Stimulated activated CD8-positive, alpha-beta memory T cell treated with anti-CD3 and anti-CD28 coated beads, Interleukin-7, amount 100 ng/mL, for 4 hours (primary cell): ENCODE measurements around the gene DCP1A.
"Not testable (repeated sequence)": the region's sequence is repeated elsewhere in the genome, so short reads cannot be mapped to it uniquely, and the experiment has no call there.

Experiments used
- DNase-seq, 2 donors: peaks; one replicate each; pipeline ENCODE4 v3.0.0-alpha.2; 2020; ENCODE audit warnings: low read depth in 2 of 2

Gene DCP1A

DNA sequence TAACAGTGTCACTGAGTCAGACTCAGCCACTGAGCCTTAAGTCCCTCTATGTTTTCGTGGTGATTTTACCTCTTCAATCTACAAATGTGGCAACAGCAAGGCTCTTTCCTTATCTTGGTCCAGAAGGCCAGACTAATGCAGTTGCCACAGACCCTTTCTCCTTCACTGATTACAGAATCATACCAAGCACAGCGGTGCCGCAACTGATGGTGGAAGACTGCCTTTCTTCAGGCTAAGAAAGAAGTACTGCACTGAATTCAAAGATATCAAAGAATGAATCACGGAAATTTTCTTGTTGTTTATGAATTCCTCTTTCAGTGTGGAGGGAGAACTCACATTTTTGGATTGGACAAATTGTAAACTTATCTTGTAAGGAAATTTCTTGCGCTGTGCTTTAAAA lies 18.6 kb downstream of the DCP1A start:
- DNase-seq = no peak

- not testable (repeated sequence) for DNase-seq
Observed at GRCh38 chr3:53327986-53328385, 19.4 kb downstream of the DCP1A start.

GRCh38 chr3:53324105-53324504 lies 23.2 kb downstream of the DCP1A start:
- no peak for DNase-seq

DNA sequence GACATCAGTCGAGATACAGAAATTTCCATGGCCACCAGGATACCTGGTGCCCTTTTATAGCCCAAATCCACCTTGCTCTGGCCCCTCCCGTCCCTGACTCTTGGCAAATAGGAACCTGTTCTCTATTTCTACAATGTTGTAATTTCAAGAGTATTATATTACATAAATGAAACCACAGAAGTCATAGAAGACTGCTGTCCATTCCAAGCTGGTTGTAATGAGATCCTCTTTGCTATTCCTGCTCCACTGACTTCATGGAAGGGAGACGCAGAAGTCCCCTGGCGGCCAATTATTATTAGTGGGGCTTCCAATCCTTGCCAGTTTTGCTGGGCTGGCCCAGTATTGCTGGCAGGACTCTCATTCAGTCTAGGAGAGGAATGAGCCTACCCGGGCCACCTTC lies 26.6 kb downstream of the DCP1A start:
- no peak for DNase-seq

DNA sequence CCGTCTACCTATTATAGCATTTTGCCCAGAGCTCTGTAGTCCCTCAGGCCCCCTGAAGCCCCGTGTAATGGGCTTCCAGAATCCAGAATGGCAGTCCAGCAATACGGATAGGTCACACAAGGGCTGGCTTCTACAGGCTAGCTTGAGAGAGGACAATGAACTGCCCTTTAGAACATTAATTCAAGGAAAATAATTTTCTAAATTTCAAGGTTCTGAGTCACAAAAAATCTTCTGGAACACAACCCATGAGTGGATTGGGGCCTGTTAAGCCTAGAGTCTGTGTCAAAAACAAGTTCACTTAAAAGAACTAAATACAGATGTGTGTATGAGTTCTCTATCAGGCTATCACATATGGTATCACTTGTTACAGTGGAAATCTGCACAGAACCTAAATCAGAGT lies 28.8 kb downstream of the DCP1A start:
- DNase-seq = no peak

DNA sequence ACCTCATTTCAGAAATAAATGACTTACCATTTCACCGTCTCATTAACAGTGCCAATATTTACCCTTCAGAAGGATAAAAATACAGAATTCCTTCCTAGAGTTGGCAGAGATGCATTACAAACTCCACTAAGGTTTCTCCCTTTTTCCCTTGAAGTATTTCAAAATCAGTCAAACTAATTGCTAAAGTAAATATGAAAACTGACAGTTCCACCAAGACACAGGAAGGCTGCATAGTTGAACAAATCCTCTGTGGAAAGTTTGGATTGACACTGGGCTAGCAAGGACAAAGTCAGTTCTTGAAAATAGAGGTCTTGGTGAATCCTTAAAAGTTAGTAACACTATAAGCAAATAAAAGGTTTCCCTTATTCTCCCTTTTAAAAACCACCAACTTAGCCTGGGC lies 34.5 kb downstream of the DCP1A start:
- no peak for DNase-seq

GRCh38 chr3:53311882-53312281 lies 35.5 kb downstream of the DCP1A start:
- no peak for DNase-seq

DNA sequence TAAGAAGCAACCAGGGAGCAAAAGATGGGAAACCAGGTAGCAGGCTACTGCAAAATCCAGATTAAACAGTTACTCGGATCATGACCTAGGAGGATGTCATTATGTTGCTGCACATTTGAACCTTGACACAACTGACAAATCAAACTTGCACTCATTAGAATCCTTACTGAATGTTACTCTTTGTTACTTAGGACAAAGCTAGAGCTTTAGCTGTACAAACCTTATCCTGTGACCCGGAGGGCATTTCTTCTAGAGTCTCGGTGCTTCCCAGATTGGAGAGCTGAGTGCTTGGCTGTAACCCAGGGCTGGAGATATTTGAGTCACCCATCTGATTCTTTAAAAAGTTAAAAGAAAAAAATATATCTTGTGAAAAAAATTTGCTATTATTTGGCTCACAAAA lies 43.4 kb downstream of the DCP1A start:
- DNase-seq = no peak

DNA sequence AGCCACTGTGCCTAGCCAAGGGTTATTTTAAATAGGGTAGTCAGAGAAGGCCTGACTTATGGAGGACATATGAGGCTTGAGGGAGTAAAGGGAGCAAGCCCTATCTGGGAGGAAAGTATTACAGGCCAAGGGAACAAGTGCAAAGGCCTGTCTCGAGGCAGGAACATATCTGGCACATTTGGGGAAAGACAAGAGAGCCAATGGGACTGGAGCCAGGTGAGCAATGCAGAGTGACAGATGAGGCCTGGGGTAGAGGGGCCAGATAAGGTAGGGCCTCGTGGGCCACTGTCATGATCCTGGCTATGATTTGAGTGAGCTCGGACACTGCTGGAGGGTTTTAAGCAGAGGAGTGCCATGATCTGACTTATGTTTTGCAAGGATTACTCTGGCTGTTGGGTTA lies 43.8 kb downstream of the DCP1A start:
- no peak for DNase-seq

- no peak for DNase-seq
Observed at GRCh38 chr3:53300826-53301225, 46.5 kb downstream of the DCP1A start.

GRCh38 chr3:53299611-53300023 lies 47.7 kb downstream of the DCP1A start:
- DNase-seq = not testable (repeated sequence)

DNA sequence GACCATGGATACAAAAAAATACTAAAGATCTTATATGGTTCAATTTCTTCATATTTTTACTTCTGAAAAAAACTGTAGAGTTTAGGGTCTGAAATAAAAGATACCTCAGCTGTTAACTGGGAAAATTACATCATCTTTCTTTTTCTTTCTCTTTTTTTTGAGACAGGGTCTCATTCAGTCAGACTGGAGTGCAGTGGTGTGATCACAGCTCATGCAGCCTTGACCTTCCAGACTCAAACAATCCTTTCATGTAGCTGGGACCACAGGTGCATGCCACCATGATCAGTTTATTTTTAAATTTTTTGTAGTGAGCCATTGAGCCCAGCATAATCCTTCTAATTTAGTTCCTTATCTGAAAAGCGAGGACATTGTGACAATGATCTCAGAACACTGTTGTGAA lies 51.9 kb downstream of the DCP1A start:
- no peak for DNase-seq

DNA sequence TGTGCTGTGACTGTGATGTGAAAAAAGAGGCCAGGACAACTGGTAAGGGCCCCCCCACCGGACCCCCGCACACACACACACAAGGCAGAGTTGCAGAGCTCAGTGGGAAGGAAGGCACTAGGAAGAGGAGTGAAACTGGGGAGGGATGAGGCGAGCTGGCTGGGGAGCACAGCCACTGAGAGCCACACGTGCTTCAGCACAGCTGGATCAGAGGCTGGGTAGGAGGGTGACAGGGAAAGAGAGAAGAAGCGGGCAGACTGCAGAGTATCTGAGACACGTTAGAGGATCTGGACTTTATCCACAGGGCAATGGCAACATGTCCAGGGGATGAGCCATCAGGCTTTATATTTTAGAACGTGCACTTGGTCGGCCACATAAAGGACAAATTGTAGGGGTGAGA lies 53.5 kb downstream of the DCP1A start:
- no peak for DNase-seq

- no peak for DNase-seq
Observed at GRCh38 chr3:53288214-53288613, 59.1 kb downstream of the DCP1A start.

GRCh38 chr3:53287131-53287629 lies 60.2 kb downstream of the DCP1A start:
- DNase-seq = no peak

DNA sequence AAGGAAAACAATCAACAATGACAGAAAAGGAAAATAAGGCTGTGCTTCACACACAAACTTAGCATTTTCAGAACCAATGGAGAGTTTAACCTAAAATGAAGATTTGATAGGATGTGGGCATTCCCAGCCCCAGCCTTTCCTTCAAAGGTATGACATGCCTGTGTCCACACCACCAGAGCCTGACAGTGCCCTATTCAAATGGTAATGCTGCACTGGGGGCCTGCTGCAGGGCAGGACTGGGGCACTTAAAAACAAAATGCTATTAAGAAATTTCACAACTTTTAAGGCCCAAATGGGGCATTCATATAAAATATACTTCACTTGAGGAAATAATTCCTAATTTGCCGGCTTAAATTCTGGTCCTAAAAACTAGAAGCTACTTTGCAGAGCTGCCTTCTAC lies 60.6 kb downstream of the DCP1A start:
- no peak for DNase-seq

DNA sequence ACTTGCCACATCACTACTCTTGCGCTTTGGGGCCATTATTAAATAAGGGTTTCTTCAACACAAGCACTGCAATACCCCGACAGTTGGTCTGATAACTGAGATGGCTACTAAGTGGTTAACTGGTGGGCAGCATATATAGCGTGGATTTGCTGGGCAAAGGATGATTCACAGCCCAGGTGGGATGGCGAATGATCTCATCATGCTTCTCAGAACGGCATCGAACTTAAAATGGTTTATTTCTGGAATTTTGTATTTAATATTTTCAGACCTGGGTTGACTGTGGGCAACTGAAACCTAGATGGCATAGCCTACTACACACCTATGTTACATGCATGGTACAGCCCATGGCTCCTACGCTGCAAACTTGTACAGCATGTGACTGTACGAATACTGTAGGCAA lies 64.8 kb downstream of the DCP1A start:
- no peak for DNase-seq

GRCh38 chr3:53278667-53279066 lies 68.7 kb downstream of the DCP1A start:
- DNase-seq = no peak

DNA sequence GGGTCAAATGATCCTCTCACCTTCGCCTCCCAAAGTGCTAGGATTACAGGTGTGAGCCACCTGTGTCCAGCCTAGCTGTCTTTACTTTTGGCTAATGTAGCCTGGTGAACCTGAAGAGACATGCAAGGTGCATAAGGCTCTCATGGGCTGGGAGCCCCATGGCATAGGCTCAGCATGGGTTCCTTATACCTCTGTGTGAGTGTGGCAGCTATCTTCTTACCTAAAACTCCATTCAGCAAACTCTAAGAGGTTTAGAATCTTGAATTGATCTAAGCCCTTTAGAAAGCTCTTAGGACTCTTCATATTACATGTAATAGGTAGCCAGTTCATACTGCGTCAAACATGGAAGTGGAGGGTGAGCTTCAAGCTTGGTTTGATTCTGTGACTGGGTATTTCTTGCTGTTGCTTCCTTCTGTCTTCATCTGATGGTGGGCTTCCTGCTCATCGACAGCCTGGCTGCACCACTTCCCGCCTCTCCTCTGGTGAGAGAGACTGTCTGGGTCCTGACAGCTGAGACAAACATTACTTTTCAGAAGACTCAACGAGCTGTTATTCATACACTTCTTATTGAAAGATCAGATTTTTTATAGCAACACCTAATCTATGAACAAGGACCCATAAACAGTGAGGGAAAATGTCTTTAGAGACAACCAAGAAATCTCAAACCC lies 72.3 kb downstream of the DCP1A start:
- DNase-seq = no peak

- no peak for DNase-seq
Observed at GRCh38 chr3:53273146-53273670, 74.1 kb downstream of the DCP1A start.

DNA sequence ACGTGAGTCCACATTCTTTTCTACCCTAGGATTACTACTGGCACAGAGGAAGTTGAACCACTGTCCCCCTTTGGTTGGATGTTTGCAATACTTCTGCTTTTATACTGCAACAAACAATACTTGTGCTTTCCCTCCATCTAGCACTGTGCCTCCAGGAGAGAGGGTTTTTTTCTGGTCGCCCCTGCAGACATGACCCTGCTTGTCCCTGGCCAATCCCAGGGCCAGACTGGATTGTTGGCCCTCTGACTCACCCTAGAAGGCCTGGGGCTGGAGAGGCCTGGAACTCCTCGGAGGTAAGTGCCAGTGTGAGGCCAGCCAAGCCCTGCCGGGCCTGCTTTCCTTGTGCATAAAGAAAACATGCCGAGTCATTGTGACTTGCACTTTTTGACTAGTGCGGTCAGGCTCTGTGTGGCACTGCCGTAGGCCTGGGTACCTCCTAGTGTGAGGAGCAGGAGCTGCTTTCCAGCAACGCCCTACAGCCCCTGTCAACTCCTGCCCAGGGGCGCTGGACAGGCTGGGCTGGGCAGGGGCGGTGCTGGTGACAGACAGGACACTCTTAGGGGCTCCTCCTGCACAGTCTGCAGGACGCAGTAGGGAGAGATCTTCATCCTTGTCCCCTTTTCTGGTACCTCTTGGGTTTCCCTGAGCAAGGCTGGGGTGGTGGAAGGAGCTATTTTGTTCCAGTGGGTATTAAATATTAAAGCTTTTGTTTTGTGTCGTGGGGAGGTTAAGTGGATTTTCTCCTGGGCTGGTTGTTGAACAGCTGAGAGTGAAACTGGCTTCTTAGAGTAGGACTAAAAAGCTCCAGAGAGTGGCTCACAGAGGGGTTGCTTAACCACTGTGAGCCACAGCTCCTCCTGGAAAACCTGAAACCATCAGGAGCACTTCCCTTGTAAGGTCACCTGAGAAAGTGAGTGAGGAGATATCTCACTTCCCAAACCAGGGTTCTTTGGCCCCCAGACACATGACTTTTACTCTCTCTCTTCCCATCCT lies 77.2 kb downstream of the DCP1A start:
- DNase-seq = no peak

GRCh38 chr3:53269193-53269592 lies 78.2 kb downstream of the DCP1A start:
- not testable (repeated sequence) for DNase-seq

- DNase-seq = no peak
Observed at GRCh38 chr3:53267766-53268165, 79.6 kb downstream of the DCP1A start.
